PC-9 (cell line): ENCODE results near the gene MRPL57.
"Not testable (repeated sequence)": the region's sequence is repeated elsewhere in the genome, so short reads cannot be mapped to it uniquely, and the experiment has no call there.

ENCODE experiments used
- EZH2 ChIP-seq: fragments of 200-600 bp; sonication (generic); IDR thresholded peaks from 2 replicates; pipeline ENCODE4 v1.8.0; 2017; ENCODE audit warnings: antibody characterized with exemption, low read depth
- TF ChIP-seq, protein P1 (sequence below): fragments of 200-600 bp; sonication (generic); conservative IDR thresholded peaks from 2 replicates; pipeline ENCODE4 v1.6.1; 2017; ENCODE audit warnings: mixed run types, antibody characterized with exemption, mild to moderate bottlenecking, moderate library complexity

DNA sequence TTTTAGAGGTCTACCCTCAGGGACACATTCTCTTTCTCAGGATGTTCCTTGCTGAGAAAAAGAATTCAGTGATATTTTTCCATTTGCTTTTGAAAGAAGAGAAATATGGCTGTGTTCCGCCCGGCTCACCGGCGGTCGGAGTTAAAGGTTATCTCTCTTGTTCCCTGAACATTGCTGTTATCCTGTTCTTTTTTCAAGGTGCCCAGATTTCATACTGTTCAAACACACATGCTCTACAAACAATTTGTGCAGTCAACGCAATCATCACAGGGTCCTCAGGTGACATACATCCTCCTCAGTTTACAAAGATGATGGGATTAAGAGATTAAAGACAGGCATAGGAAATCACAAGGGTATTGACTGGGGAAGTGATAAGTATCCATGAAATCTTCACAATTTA, 40.6 kb upstream of the MRPL57 start:
- TF ChIP-seq, protein P1, sequence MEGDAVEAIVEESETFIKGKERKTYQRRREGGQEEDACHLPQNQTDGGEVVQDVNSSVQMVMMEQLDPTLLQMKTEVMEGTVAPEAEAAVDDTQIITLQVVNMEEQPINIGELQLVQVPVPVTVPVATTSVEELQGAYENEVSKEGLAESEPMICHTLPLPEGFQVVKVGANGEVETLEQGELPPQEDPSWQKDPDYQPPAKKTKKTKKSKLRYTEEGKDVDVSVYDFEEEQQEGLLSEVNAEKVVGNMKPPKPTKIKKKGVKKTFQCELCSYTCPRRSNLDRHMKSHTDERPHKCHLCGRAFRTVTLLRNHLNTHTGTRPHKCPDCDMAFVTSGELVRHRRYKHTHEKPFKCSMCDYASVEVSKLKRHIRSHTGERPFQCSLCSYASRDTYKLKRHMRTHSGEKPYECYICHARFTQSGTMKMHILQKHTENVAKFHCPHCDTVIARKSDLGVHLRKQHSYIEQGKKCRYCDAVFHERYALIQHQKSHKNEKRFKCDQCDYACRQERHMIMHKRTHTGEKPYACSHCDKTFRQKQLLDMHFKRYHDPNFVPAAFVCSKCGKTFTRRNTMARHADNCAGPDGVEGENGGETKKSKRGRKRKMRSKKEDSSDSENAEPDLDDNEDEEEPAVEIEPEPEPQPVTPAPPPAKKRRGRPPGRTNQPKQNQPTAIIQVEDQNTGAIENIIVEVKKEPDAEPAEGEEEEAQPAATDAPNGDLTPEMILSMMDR: not testable (repeated sequence)
- TF ChIP-seq EZH2: not testable (repeated sequence)
